NCI-H460 (cell line): ENCODE data around the gene B3GALT6. TPM values are rescaled to one million over a fixed set of nuclear protein-coding genes. Genes with fewer than 3 reads are reported as not detected.

ENCODE experiments used
- DNase-seq: peaks from one replicate; pipeline ENCODE4 v3.0.0-alpha.2; 2016; ENCODE audit warnings: low read depth; ENCODE audit errors: extremely low read depth
- total RNA-seq: library from RNA; depleted of rRNA; stranded (reverse); fragments of >200 nt; shearing (Covaris generic); gene quantifications from 2 replicates; pipeline ENCODE4 v1.2.3, GENCODE V29; 2014

Gene B3GALT6
- total RNA-seq, 1 experiment from 2014 or later: 15.6 TPM

DNA sequence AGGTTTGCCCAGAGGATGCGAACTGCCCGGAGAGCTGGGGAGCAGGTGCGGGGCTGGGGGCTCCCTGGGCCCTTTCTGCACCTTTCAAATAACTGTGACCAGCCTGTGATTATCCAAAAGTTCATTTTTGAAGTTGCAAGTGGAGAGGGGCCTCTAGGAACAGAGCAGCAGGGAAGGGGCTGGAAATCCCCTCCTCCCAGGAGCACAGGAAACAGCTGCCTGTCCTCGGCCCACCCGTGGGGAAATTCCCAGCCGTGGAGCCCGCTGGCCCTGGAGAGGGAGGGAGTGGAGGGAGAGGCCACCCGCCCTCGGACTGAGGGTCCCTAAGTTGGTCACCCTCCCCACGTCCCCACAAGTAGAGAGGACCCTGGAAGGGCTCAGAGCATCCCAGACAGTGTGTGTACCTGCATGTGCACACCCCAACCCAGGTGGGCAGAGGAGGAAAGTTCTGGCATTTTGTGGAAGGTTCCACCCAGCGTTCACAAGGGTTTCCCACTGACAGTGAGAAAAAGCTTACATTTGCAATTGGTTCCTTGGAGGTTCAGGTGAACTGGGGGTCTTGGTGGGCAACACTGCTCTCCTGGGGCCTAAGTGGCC is 16.9 kb upstream of the B3GALT6 start:
- no peak for DNase-seq

DNA sequence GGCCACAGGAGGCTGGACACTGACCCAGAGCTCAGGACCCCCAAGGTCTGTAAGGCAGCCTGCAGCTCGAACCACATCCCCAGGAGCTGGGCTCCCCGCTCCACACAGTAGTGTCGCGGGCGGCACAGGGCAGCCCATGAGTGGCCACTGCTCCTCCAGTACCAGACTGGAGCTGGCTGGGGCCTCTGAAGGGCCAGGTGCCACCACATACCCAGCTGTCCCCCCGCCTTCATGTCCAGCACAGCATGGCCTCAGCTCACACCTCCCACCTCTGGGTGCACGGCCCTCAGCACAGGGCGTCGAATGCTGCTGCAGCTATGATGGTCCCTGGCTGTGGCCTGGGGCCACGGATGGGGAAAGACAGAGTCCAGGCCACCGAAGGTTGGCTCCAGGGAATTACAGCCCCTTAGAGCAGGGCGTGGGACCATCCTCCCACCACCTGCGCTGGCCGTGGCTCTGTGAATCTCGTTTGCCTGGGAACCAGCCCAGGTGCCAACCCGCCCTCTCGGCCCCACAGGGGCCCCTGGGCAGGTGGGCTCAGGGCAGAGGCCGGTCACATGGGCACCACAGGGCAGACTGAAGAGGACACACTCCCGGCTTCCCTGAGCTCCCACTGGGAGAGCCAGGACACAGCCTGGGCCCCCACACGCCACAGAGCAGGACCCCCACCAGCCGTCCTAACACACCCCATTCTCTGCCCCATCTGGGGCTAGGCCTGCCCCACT is 16.0 kb upstream of the B3GALT6 start:
- no peak for DNase-seq

DNA sequence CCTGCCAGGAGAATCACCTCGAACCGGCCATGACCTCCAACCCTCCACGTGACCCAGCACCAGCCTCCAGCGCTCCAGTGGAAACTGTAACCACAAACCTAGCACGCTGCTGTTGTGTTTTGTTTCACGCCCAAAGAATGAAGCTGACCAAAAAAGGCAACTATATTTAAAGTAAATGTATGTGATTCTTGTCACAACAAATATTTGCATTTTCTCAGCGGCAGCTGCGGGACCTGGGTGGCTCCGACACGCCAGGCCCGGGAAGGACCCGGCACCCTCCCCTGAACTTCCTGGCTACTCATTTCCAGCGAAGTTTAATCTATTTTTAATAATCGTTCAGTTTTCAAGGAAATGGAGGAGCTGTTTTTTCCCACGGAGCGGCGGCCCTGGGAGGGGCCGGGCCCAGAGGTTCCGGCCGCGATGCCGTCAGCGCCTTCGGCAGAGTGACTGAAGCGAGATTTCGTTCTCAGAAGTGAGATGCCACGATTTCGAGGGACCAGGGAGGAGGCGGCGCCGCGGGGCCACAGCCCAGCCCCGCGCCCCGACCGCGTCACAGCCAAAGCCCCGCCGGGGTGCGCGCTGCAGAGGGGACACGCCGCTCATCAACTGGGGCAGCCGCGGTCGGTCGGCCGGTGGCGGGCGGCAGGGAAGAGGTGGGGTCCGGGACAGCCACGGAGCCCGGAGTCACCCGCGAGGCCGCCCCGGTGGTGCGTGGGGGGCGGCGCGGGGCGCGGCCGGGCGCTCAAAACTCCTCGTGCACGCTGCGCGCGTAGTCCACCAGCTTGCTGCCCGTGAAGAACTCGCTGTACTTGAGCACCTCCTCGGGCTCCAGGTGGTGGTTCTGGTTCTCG is 15.0 kb upstream of the B3GALT6 start:
- DNase-seq: no peak

DNA sequence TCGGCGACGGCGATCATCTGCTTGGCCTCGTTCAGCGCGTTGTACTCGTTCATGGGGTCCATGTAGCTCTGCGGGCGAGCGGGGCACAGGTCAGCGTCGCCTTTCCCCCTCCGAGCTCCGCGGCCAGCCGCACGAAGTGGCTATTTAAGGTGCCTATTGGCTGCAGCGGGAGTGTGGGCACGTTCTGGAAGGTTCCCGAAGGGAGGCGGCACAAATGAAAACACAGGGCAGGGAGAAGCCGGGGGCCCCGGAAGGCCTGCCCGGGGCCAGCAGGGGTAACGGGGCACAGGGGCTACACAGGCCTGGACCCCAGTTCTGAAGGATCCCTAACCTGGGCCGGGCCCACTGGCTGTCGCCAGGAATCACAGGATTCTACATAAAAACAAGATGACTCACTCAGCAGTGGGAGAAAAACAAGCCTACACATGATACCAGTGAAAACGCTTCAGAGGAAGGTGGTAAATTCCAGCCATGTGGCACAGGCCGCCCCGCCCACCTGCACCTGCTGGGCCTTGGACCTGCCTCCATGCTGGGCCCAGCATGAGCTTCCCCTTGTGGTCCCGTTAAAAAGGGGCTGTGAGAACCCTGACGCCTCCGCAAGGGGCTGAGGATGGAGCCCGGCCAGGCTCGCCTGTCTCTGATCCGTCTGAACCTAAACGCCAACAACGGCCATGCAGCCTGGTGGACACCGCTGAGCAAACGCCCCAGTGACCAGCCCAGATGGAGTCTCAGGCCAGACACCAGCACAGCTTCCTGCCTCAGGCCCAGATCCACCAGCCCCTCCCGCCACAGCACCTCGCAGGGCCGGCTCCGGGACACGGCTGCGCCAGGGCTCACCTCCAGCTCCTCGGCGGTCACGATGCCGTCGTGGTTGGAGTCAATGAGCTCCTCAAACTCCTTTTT is 14.2 kb upstream of the B3GALT6 start:
- no peak for DNase-seq

DNA sequence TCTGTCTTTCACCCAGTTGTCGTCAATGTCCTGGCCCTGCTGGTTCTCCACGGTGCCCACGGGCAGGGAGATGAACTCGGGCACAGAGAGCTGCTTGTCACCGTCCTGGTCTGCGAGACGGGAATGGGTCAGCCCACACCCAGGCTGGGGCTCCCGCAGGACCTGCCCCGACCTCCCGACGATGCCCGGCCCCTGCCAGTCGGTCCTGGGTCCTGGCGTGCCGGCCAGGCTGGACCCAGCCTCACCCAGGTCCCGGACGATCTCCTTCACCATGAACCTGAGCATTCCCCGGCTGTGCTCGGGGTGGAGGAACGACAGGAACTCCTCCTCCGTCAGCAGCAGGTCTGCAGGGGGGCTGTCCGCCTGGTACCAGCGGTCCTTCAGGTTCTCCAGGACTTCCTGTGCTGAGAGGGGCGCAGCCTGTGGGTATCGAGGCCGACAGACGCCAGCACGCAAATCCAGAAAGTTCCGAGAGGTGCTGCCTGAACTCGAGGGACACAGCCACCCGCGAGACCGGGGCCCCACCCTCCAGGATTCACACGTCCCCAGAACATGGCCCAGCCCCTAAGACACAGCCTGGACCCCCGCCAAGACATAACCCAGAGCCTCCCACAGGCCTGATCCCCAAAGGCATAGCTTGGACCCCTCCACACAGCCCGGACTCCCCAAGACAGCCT is 13.4 kb upstream of the B3GALT6 start:
- DNase-seq: no peak

DNA sequence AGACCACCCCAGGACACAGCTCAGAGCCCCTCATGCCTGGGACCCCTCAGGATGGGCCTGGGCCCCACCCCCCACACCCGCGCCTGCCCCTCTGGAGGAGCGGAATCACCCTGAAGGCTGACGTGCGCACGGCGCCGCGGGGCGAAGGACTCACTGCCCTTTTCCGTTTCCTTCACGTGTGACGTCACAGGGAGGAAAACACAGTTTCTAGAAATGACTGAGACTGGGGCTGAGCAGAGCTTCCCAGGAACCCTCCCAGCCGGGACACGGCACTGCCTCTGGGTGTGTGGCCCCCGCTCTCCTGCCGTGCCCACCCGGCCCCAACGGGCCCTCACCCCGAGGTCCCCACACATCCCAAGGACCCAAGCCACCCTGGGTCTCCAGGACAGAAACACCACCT is 12.7 kb upstream of the B3GALT6 start:
- DNase-seq: no peak

DNA sequence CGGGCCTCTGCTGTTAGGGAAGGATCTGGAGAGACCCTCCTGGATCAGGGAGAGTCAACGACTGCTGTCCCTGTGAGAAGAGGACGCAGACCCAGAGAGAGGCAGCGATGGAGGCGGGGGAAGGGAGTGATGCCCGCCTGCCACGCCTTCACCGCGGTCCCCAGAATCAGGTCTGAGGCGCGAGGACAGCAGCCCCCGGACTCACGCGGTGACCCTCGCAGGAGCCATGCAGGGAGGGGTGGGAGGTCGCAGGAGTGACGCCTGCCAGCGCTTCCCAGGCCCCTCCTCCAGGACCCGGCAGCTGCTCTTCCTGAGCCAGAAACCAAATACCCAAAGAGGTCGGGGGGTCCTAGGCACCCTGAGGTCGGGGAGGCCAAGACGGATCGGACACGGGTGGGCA is 11.8 kb upstream of the B3GALT6 start:
- no peak for DNase-seq

DNA sequence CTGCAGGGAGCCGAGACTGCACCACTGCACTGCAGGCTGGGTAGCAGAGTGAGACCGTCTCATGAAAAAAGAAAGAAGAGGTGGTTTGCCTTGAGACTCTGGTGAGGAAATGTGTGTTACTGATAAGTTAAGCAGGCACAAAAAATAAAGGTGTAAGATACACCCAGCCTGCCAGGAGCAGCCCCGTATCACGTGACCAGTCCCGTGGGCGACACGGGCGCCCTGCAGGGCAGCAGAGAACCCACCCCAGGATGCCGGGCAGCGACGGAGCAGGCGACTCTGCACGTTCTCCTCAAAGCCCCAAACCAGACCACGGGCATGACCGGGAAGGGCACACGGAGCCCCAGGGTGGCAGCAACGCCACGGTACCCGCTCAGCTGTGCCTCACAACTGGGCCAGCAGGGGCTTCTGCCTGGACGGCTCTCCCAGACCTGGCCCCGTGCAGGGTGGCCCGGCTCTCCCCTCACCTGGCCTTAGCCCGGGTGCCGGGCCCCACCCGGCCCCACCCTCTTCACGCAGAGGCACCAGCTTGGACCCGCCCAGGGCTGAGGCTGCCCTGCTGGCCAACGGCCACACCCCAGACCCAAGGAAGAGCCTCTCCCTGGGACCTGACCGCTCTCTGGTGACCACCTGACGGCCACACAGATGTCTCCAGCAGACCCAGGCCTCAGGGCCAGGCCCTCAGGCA is 10.0 kb upstream of the B3GALT6 start:
- no peak for DNase-seq

DNA sequence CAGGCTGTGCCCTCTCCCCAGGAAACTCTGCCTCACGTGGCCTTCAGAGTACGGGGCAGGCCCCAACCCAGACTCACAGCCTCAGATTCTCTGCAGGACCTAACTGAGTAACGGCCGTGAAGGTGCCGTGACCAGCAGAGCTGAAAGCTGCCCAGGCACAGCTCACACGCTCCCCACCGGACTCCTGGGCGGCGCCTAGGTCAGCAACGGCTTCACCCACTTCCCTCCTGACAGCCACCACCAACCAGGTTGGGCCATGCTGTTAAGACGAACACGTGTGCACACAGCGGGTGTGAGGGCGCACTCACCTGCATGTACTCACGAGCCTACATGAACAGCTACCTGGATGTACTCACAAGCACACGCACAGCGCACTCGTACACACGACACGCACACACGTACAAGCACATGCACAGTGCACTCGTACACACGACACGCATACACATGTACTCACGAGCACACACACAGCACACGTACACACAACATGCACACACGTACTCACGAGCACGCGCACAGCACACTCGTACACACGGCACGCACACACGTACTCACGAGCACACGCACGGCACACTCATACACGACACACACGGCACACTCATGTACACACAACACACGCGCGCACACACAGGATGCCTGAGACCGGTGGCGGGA is 9.3 kb upstream of the B3GALT6 start:
- DNase-seq: no peak

DNA sequence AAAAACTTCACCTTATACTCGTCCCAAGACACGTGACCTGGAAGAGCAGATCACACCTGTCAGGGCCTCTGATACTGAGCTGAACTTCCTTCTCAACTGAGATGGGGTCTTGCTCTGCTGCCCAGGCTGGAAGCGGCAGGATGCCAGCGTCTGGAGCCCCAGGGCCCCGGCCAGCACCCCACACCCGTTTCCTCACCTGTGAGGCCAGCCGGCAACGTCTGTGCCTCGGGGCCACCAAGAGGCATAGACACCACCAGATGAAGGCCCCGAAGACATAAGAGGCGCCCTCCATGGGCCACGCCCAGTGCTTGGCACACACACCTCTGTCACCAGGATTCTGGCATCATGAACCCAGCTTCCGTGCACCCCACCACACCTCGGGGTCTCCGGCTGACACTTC is 8.7 kb upstream of the B3GALT6 start:
- DNase-seq: no peak

DNA sequence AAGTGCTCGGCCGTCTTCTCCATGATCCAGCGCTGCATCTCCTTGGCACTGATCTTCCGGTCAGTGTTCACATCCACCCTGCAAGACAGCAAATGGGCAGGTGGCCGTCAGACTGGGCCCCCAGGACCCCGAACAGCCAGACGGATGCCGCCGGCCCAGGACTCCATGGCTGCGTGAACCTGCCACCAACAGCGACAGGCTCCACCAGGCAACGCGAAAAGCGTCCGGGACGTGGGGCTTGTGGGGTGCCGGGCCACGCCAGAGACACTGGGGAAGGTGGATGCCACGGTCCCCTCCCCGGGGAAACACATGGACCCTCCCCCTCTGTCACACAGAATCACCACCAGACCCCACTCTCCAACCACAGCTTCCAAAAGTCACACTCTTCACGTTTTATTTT is 8.1 kb upstream of the B3GALT6 start:
- no peak for DNase-seq

DNA sequence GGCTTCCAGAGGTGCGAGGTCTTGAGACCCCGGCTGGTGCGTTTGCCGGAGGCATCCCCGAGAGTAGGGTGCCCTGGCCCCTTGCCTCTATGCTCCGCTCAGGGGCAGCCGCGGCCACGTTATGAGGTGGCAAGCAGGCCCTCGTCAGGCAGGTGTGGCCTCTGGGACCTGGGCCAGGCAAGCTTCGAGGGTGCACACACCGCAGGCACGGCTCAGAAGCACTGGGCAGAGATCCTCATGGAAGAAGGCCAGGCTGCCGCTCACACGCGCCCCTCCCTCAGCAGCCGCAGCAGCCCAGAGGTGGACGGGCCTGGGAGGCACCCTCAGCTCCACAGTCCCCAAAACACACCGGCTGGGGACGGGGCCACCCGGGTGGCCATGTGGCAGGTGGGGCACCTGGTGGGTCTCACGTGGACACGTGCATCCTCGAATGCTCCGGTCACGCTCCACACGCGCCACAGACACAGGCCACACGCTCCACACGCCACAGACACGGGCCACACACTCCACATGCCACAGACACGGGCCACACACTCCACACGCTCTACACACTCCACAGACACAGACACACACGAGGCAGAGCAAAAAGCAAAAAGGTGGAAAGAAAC is 6.7 kb upstream of the B3GALT6 start:
- no peak for DNase-seq

DNA sequence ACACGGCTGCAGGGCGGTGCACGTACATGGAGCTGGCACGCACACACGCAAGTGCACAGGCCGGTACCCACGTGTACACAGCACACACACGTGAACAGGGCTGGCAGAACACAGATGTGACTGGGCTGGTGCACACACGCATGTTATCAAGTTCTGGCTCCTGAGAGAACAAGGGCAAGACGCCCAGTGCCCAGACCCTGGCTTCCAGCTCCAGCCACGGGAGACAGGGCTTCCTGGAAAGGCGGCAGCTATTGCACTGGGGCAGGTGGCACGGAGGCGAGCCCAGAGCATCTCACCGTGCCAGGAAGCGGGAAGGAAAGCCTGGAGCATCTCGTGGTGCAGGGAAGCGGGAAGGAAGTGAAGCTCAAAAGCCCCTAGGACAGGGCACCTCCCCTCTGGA is 6.1 kb upstream of the B3GALT6 start:
- DNase-seq: no peak

DNA sequence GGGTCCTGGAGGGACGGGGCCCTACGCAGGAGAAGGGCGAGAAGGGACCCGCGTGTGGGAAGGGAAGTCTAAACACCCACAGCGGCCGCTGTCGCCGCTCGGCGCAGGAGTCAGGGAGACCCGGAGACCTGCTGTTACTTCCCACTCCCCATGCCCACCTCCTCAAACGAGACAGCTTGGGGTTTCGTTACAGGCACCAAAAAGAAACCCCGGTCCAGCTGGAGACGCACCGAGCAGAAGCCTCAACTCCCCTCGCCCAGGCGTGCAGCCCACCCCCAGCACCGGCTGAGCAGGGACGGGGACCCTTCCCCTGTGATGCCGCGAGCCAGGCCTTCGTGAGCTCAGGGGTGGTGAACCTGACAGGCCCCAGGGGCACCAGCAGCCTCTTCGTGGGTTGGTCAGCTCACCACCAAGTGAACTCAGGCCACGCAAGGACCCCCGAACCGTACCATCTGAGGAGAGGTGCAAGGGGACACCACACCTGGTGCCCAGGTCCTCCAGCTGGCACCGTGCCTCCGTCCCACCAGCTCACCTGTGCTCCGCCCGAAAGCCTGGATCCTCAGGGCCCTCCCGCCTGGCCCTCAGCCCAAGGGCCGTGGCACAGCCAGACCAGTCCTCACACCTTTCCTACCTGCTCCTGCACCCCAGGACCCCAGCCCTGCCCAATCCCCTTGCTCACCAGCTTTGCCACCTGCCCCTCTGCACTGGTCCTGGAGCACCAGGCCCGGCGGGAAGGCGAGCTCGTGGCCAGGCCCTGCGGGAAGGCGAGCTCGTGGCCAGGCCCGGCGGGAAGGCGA is 5.3 kb upstream of the B3GALT6 start:
- no peak for DNase-seq

DNA sequence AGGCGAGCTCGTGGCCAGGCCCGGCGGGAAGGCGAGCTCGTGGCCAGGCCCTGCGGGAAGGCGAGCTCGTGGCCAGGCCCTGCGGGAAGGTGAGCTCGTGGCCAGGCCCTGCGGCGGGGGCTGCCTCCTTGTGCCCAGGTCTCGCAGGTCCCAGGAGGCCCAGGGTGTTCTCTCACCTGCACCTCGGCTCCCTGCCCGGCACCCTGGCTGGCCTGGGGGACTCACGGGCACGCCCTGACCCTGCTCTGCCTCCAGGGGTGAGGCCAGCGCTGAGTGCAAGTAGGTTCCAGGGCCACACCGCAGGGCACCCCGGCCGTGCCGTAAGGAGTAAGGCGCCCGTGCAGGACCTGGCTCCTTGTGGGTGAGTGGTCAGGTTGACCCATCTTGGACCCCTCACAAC is 4.7 kb upstream of the B3GALT6 start:
- DNase-seq: no peak

DNA sequence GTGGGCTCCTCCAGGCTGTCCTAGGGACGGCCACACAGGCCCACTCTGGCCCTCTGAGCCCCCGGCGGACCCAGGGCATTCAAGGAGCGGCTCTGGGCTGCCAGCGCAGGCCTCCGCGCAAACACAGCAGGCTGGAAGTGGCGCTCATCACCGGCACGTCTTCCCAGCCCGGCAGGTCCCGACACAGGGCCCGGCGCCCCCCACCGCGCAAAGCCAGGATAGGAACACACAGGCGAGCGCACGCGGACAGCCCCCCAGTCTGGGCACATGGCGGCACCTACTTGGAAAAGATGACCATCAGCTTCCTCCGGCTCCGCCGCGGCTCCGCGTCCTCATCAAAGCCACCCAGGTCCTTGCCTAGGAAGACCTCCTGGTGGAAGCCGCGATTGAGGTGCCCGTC is 3.9 kb upstream of the B3GALT6 start:
- DNase-seq: no peak

DNA sequence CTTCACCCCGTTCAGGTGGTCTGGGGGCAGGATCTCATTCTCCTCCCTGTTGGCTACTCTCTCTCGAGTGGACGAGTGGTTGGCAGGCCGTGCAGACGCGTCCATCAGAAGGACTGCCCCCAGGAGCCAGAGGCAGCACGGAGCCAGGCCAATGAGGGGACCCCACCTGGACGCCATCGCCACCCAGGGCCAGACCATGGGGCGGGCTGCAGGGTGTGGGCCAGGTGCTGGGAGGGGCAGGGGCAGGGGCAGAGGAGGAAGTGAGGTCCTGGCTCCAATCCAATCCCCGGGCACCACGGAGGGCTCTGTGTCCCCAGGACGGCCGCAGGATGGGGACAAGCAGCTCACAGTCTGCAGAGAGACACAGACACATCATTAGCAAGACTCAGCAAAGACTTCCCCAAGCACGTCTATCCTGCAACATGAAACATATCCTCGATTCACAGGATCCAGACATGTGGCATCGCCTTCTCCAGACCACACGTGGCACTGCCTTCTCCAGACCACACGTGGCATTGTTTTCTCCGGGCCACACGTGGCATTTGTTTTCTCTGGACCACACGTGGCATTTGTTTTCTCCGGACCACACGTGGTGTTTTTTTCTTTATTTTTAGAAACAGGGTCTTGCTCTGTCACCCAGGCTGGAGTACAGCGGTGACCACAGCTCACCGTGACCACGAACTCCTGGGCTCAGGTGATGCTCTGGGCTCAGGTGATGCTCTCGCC is 3.3 kb upstream of the B3GALT6 start:
- DNase-seq: no peak
